IPS-15b (cell line): ENCODE results near the gene KIRREL3.

Source experiments
- H3K27me3 ChIP-seq: one replicate; pipeline ENCODE4 v1.6.1; 2013; ENCODE audit warnings: low read length; ENCODE audit not compliant: control insufficient read depth, insufficient read depth
- H3K36me3 ChIP-seq: one replicate; pipeline ENCODE4 v1.6.1; 2013; ENCODE audit warnings: low read length; ENCODE audit not compliant: control insufficient read depth, insufficient read depth
- H3K4me1 ChIP-seq: one replicate; pipeline ENCODE4 v1.6.1; 2013; ENCODE audit warnings: mild to moderate bottlenecking, low read length; ENCODE audit not compliant: control insufficient read depth, insufficient read depth
- H3K4me3 ChIP-seq: one replicate; pipeline ENCODE4 v1.5.1; 2013; ENCODE audit warnings: low read depth, low read length
- H3K9ac ChIP-seq: one replicate; pipeline ENCODE4 v1.6.1; 2013; ENCODE audit warnings: low read depth, mild to moderate bottlenecking, low read length
- H3K9me3 ChIP-seq: one replicate; pipeline ENCODE4 v1.6.1; 2013; ENCODE audit warnings: mild to moderate bottlenecking, low read length; ENCODE audit not compliant: control insufficient read depth, insufficient read depth

KIRREL3 gene

DNA sequence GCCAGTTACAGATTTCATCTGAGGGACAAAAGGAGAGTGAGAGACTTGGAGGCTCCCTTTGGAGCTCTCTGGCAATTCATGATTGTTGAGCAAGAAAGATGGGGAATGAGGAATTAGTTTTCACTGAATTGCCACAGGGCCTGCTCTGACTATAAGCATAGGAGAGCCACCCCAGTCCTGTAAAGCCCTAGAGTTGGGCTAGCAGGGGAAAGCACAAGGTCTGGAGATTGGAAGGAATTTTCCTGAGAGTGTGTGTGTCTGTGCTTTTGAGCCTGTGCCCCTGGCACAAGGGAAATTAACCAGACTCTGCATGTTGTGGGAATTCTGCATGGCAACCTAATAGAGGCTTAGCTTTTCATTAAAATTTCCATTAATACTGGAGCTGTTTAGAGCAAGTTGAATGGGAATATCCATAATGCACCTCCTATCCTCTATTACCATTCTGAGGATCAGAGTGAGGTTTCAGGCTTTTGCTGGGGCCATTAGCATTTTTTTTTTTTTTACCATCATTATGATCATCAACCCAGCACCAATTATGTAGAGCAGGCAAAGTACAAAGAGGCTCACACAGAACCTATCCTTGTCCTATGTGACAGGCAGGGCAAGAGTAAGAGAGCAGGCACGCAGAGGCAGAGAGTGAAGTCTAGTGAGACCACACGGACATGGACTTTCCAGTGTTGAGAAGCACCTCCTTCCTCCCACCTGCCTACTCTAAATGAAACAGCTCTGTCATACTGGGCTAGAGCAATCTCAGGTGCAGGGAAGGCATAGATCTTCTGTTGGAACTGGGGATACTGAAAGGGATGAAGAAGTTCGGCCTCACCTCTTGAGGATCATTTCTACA, 336.6 kb downstream of the KIRREL3 start:
- Histone ChIP-seq H3K27me3 (peaks cover 15% of the 10 kb centered on the region), H3K4me1 (no peaks in the 10 kb centered on the region), H3K36me3 (no peaks in the 10 kb centered on the region), H3K4me3 (no peak overlapping the region), H3K9me3 (no peaks in the 10 kb centered on the region), H3K9ac (no peak overlapping the region)

DNA sequence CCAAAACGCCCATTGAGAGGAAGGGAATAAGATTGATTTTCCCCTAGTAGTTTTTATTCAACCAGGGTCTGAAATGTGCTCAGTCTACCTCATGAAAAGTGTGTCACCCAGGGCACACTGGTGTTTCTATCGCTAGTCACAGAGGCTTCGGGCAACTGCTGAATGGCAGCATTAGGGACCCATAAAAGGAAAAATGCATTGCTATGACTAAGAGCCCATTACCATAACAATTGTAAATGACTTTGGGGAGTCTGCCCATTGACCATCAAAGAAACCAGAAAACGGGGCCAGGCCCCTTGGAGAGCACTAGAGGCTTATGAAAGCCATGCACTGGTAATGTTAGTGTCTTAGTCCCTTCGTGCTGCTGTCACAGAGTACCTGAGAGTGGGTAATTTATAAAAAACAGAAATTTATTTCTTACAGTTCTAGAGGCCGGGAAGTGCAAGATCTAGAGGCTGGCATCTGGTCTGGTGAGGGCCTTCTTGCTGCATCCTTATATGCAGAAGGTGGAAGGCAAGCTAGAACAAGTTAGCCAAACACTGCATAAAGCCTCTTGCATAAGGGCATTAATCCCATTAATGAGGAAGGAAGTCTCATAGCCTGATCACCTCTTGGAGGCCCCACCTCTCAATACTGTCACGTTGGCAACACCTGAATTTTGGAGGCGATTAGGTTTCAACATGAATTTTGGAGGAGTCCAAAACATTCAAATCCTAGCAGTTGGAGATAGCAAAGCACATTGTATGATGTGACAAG, 338.4 kb downstream of the KIRREL3 start:
- no peak overlapping the region for H3K4me3 ChIP-seq
- no peaks in the 10 kb centered on the region for H3K4me1 ChIP-seq
- H3K9me3 ChIP-seq: no peaks in the 10 kb centered on the region
- peaks cover 15% of the 10 kb centered on the region for H3K27me3 ChIP-seq
- H3K9ac ChIP-seq: no peak overlapping the region
- no peaks in the 10 kb centered on the region for H3K36me3 ChIP-seq

DNA sequence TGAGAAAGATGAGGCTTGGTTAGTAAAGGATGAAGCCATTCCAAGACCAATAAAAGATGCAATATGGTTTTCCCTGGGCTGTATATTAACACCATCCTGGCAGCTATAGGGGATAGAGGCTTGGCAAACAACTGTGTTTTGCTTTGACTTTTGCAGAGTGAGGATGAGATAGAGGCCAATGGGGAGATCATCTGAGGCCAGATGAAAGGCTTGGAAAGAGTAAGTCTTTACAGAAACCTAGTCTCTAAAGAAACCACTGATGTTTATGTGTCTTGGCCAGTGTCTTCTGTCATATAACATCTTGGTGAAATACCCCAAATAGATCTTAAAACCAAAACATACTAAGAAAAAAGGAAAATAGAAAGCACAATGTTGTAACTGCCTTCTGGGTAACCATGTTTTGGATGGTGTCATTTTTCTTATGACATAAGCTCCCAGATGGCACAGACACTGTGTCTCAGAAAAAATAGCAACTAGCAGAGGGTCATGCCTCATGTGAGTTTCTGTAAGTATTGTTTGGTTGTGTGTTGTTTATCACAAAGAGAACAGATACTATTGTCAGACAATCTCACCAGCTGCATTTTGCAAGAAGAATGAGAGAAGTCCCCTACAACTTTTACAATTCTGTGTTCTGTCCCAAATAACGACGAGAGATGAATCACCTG, 339.7 kb downstream of the KIRREL3 start:
- Histone ChIP-seq H3K4me1 (no peaks in the 10 kb centered on the region), H3K9me3 (no peaks in the 10 kb centered on the region), H3K4me3 (no peak overlapping the region), H3K36me3 (no peaks in the 10 kb centered on the region), H3K27me3 (peaks cover 15% of the 10 kb centered on the region), H3K9ac (no peak overlapping the region)

DNA sequence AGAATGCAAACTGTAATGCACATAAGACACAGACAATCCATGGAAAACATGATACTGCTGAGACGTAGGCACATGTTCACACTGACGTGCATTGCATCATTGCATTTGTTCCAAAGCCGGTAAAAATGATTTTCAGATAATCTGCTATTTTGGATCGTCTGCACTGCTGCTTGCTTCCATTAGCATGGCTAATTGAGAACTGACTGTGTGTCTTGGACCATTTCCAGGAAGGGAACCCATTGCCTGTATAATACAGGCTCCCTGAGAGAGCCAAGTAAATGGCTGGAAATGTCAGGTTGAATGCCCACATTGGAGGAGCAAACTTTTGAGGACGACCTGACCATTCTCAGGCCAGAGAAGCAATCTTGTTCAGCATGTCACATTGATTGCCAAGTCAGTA, 340.2 kb downstream of the KIRREL3 start:
- no peaks in the 10 kb centered on the region for H3K4me1 ChIP-seq
- H3K4me3 ChIP-seq: no peak overlapping the region
- no peaks in the 10 kb centered on the region for H3K9me3 ChIP-seq
- H3K9ac ChIP-seq: no peak overlapping the region
- H3K36me3 ChIP-seq: no peaks in the 10 kb centered on the region
- peaks cover 15% of the 10 kb centered on the region for H3K27me3 ChIP-seq

DNA sequence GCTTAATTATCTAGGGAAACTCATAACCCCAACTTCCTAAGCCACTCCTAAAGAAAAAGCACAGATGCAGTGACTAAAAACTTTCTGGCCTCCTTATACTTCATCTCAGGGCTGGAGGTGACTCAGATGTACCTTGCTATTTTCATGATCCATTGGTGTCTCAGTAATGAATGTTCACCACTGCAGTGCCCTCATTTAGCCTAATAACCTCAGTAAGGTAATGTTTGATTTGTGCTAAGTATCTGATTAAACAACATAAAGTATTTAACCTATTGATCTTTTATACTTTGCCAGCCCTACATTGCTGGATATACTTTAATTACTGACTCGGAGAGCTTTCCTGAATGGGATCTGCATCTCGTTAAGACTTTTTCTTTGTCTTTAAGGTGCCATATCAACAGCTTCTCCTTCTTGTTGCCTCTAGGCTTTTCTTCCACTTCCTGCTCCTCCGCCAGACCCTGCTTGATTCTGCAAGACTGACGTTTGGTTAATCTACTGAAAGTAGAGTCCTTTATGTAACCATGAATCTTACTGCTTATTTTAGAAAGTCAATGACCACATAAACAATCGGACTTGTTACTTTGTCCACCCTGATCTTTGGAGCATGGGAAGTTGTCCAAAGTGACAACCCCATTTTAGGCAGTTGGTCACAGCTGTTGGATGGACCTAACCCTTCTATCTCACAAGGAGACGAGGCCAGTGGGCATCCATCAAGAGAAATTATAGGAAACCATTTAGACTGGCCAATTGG, 342.1 kb downstream of the KIRREL3 start:
- no peak overlapping the region for H3K4me3 ChIP-seq
- H3K36me3 ChIP-seq: no peaks in the 10 kb centered on the region

DNA sequence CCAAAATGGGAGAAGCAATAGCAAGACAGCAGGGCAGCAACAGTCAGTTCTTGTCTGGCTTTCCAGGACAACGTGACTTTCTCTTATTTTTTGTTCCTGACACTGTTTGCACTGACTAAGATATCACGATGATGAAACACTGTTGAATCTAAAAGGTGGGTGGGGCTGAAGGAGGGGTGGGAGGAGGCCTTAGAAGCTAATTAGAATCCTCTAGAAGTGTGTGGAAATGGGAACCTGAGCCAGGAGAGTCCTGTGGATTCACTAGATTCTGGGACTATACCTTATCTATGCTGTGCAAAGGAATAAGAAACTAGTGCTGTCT, 344.8 kb downstream of the KIRREL3 start:
- Histone ChIP-seq H3K9ac (no peak overlapping the region), H3K4me3 (no peak overlapping the region), H3K9me3 (no peaks in the 10 kb centered on the region), H3K27me3 (peaks cover 8% of the 10 kb centered on the region), H3K4me1 (no peaks in the 10 kb centered on the region), H3K36me3 (no peaks in the 10 kb centered on the region)

More for the DNA sequence above, 342.1 kb downstream of the KIRREL3 start:
- Histone ChIP-seq H3K27me3 (peaks cover 15% of the 10 kb centered on the region), H3K9me3 (no peaks in the 10 kb centered on the region), H3K4me1 (no peaks in the 10 kb centered on the region), H3K9ac (no peak overlapping the region)

DNA sequence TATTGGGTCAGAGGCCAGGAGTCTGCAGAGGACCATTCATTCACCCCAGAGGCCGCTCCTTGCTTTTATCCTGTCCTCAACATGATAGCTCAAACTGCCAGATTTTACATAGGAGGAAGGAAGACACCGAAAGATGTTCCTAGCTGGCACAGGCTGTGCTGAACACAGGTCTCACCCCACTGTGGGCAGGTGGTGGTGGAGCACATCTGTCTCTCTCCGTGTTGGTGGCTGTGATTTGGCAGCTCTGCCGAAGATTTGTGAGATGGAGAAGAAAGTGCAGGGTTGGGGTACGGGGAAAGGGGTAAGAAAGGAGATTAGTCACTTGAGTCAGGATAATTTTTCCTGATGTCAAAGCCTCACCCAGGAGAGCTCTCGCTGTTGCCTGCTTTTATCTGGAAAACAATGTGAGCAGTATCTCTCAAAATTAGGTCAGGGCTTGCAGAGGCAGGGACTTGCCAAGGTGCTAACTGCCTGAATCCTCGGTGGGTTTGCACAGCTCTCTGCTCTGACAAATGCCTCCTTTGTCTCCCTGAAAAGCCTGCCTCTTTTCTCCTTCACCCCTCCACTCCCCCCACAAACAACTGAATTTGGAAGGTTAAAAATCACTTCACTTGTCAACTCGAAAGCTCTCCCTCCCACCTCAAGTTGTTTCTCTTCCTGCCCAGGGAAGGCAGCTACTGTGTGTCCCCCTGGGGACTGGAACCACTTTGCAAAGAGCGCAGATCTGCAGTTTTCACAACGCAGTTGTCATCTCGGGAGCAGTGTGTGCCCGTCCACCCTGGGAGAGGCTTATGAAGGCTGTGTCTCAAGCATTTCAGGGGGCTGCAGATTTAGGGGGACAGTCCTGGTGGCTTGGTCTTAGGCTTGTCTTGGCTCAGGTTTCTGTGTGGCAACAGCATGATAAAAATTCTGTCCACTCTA, 345.4 kb downstream of the KIRREL3 start:
- Histone ChIP-seq H3K4me3 (no peak overlapping the region), H3K9me3 (no peaks in the 10 kb centered on the region), H3K9ac (no peak overlapping the region)

DNA sequence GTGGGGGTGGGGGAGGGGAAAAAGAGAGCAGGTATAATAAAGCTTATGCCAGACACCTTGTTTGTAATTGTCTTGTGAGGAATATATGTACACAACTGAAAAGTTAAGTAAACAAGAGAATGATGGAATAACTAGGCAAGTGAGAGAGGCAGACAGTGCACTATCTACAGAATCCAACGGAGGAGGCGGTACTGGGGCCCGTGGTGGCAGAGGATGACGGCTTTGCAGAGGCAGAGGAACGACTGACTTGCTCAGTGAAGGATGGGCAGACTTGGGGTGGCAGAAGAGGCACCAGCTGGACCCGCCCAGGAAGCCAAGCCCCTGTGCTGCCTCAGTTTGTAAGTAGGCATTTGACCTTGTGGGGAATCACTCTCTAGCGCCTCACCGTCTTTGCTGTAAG, 347.5 kb downstream of the KIRREL3 start:
- Histone ChIP-seq H3K9me3 (no peaks in the 10 kb centered on the region), H3K36me3 (no peaks in the 10 kb centered on the region), H3K4me3 (no peak overlapping the region), H3K9ac (no peak overlapping the region), H3K4me1 (no peaks in the 10 kb centered on the region), H3K27me3 (no peaks in the 10 kb centered on the region)

More for the DNA sequence above, 345.4 kb downstream of the KIRREL3 start:
- H3K27me3 ChIP-seq: peaks cover 1% of the 10 kb centered on the region
- no peaks in the 10 kb centered on the region for H3K36me3 ChIP-seq
- H3K4me1 ChIP-seq: no peaks in the 10 kb centered on the region

DNA sequence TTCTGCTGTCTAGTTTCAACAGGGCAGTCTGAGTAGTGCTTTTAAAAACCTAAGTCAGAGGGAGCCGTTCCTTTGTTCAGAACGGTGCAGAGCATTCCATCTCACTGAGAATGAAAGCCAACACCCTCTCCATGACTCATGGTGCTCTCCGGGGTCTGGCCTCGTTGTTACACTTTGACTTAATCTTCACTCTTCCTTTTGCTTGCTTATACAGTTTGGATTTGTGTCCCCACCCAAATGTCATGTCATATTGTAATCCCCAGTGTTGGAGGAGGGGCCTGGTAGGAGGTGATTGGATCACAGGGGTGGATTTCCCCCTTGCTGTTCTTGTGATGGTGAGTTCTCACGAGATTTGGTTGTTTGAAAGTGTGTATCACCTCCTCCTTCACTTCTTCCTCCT, 352.8 kb downstream of the KIRREL3 start:
- Histone ChIP-seq H3K9ac (no peak overlapping the region), H3K9me3 (no peaks in the 10 kb centered on the region), H3K27me3 (no peaks in the 10 kb centered on the region), H3K4me1 (no peaks in the 10 kb centered on the region), H3K4me3 (no peak overlapping the region), H3K36me3 (no peaks in the 10 kb centered on the region)

DNA sequence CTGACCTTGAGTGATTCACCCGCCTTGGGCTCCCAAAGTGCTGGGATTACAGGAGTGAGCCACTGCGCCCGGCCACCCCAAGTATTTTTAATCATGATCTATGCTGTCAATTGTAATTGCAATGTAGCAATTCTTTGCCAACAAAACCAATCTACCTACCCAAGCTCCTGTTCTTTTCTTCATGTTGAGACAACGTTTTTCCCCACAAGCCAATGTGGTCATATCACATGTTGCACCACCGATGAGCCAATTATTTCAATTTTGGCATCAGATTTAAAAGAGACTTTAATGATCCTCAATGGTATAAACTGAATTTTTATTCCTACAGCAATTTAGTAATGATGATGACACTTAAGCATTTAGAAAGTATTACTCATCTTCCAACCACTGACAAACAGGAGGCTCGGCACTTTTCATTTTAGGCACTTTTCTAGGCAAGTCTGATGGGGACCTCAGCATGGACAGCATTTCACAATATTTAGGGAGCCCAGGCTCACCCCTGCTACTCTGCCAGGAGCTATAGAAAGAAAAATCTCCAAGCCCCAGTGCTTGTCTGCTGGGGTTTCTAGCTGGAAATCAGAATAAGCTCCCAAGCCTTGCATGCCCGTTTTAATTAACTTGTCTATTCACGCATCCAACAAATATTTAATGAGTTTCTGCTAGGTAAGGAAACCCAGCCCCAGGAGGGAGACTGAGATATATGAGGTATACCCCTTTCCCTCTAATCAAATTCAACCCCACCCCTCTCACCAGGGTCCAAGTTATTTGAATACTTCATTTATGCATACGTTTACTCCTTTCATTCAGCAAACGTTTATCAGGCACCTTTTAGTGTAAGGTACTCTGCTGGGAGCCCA, 353.6 kb downstream of the KIRREL3 start:
- Histone ChIP-seq H3K4me1 (no peaks in the 10 kb centered on the region), H3K4me3 (no peak overlapping the region), H3K36me3 (no peaks in the 10 kb centered on the region), H3K9ac (no peak overlapping the region), H3K27me3 (no peaks in the 10 kb centered on the region), H3K9me3 (no peaks in the 10 kb centered on the region)
